SK-N-MC (cell line): Measurements from ENCODE around the gene CYP4F22.
"Not testable (repeated sequence)": the region's sequence is repeated elsewhere in the genome, so short reads cannot be mapped to it uniquely, and the experiment has no call there.

Experiments used
- DNase-seq: peaks from one replicate; pipeline ENCODE4 v3.0.0-alpha.2; 2011; ENCODE audit warnings: low read depth, low spot score
- H3K27ac ChIP-seq: fragments of 200-600 bp; sonication (generic); 2 replicates; pipeline ENCODE4 v1.5.1; 2016; ENCODE audit warnings: mixed run types
- H3K36me3 ChIP-seq: fragments of 200-600 bp; sonication (generic); 2 replicates; pipeline ENCODE4 v1.6.1; 2017; ENCODE audit warnings: antibody characterized with exemption, low read length, mixed read lengths; ENCODE audit not compliant: insufficient read depth
- H3K4me3 ChIP-seq: fragments of 200-600 bp; sonication (generic); 2 replicates; pipeline ENCODE4 v1.5.1; 2016
- H3K9ac ChIP-seq: fragments of 200-600 bp; sonication (generic); 2 replicates; pipeline ENCODE4 v1.8.0; 2017; ENCODE audit warnings: mixed run types, mixed read lengths; ENCODE audit not compliant: insufficient read length
- H3K9me3 ChIP-seq: fragments of 200-600 bp; sonication (generic); 2 replicates; pipeline ENCODE4 v1.6.1; 2017; ENCODE audit warnings: low read depth, mild to moderate bottlenecking, antibody characterized with exemption, low read length, moderate library complexity, mixed read lengths
- EZH2 ChIP-seq: fragments of 200-600 bp; sonication (generic); IDR thresholded peaks from one replicate; pipeline ENCODE4 v1.6.1; 2017; ENCODE audit warnings: antibody characterized with exemption
- FOXP2 ChIP-seq: optimal IDR thresholded peaks from 2 replicates; pipeline ENCODE3; 2011; ENCODE audit warnings: mild to moderate bottlenecking, moderate library complexity; ENCODE audit not compliant: insufficient read depth; ENCODE audit errors: extremely low read length, control extremely low read depth
- POLR2AphosphoS5 ChIP-seq: IDR thresholded peaks from 2 replicates; pipeline ENCODE4 v1.6.1; 2012; ENCODE audit warnings: mild to moderate bottlenecking, low read depth, low read length, borderline replicate concordance

Gene CYP4F22

GRCh38 chr19:15469513-15470297, 38.6 kb upstream of the CYP4F22 start:
- peak overlapping the region; percentile 12; the same call in 1 of the 2 replicates for H3K4me3 ChIP-seq
- no peak overlapping the region for H3K9ac ChIP-seq
- TF ChIP-seq FOXP2 (no peak), EZH2 (no peak), POLR2AphosphoS5 (peak; percentile 52; the same call in 1 of the 2 replicates)
- no peaks in the 10 kb centered on the region for H3K36me3 ChIP-seq
- H3K9me3 ChIP-seq = no peaks in the 10 kb centered on the region
- no peak overlapping the region for H3K27ac ChIP-seq
- no peak for DNase-seq

- Histone ChIP-seq H3K9ac (no peak overlapping the region), H3K4me3 (no peak overlapping the region), H3K36me3 (no peaks in the 10 kb centered on the region), H3K9me3 (no peaks in the 10 kb centered on the region), H3K27ac (no peak overlapping the region)
- no peak for DNase-seq
- TF ChIP-seq POLR2AphosphoS5 (no peak), EZH2 (no peak), FOXP2 (no peak)
These were observed 36.7 kb upstream of the CYP4F22 start for GRCh38 chr19:15471639-15472101.

GRCh38 chr19:15473821-15474220, 34.5 kb upstream of the CYP4F22 start:
- not testable (repeated sequence) for H3K9me3 ChIP-seq, DNase-seq, H3K27ac ChIP-seq, H3K4me3 ChIP-seq, H3K9ac ChIP-seq, H3K36me3 ChIP-seq

- DNase-seq = no peak
- no peak for TF ChIP-seq FOXP2
- TF ChIP-seq POLR2AphosphoS5 = no peak
- TF ChIP-seq EZH2 = no peak
- Histone ChIP-seq H3K36me3 (no peaks in the 10 kb centered on the region), H3K27ac (no peak overlapping the region), H3K4me3 (no peak overlapping the region), H3K9me3 (no peaks in the 10 kb centered on the region), H3K9ac (no peak overlapping the region)
These were observed 33.2 kb upstream of the CYP4F22 start for GRCh38 chr19:15475169-15475568.

- no peak overlapping the region for H3K9ac ChIP-seq
- H3K36me3 ChIP-seq = no peaks in the 10 kb centered on the region
- no peak overlapping the region for H3K4me3 ChIP-seq
- no peaks in the 10 kb centered on the region for H3K9me3 ChIP-seq
- TF ChIP-seq FOXP2 = no peak
- no peak for TF ChIP-seq POLR2AphosphoS5
- no peak for TF ChIP-seq EZH2
- no peak overlapping the region for H3K27ac ChIP-seq
- no peak for DNase-seq
These were observed 32.7 kb upstream of the CYP4F22 start for GRCh38 chr19:15475611-15476010.

- H3K36me3 ChIP-seq = no peaks in the 10 kb centered on the region
These were observed 32.0 kb upstream of the CYP4F22 start for GRCh38 chr19:15476325-15476724.

GRCh38 chr19:15479391-15480345, 28.7 kb upstream of the CYP4F22 start, which contains the start of gene PGLYRP2:
TSS of gene PGLYRP2 (minus strand) at chr19:15479501. CDS start at chr19:15479371, 130 bp downstream.
- TF ChIP-seq POLR2AphosphoS5 (no peak), EZH2 (no peak), FOXP2 (no peak)
- no peak for DNase-seq
- H3K27ac ChIP-seq = no peak within 1 kb of the TSS
- no peak within 1 kb of the TSS for H3K4me3 ChIP-seq
- H3K36me3 ChIP-seq = no peaks in the 10 kb centered on the region
- H3K9me3 ChIP-seq = no peaks in the 10 kb centered on the region
- H3K9ac ChIP-seq = no peak within 1 kb of the TSS

More at GRCh38 chr19:15476325-15476724, 32.0 kb upstream of the CYP4F22 start:
- H3K9me3 ChIP-seq = no peaks in the 10 kb centered on the region
- H3K9ac ChIP-seq = no peak overlapping the region
- TF ChIP-seq FOXP2 (no peak), EZH2 (no peak), POLR2AphosphoS5 (no peak)
- no peak for DNase-seq
- H3K27ac ChIP-seq = no peak overlapping the region
- no peak overlapping the region for H3K4me3 ChIP-seq

GRCh38 chr19:15480996-15481395, 27.3 kb upstream of the CYP4F22 start:
- not testable (repeated sequence) for H3K9me3 ChIP-seq, H3K9ac ChIP-seq, H3K36me3 ChIP-seq, H3K27ac ChIP-seq, DNase-seq, H3K4me3 ChIP-seq

GRCh38 chr19:15485768-15486167, 22.6 kb upstream of the CYP4F22 start:
- DNase-seq, H3K9me3 ChIP-seq, H3K36me3 ChIP-seq, H3K27ac ChIP-seq, H3K9ac ChIP-seq, H3K4me3 ChIP-seq: not testable (repeated sequence)
